ENCODE results near the gene GRID1. TPM values are rescaled to one million over a fixed set of nuclear protein-coding genes. Genes with fewer than 3 reads are reported as not detected.

GRID1 gene
- total RNA-seq, 1 experiment from 2014 or later: 5.6 TPM

DNA sequence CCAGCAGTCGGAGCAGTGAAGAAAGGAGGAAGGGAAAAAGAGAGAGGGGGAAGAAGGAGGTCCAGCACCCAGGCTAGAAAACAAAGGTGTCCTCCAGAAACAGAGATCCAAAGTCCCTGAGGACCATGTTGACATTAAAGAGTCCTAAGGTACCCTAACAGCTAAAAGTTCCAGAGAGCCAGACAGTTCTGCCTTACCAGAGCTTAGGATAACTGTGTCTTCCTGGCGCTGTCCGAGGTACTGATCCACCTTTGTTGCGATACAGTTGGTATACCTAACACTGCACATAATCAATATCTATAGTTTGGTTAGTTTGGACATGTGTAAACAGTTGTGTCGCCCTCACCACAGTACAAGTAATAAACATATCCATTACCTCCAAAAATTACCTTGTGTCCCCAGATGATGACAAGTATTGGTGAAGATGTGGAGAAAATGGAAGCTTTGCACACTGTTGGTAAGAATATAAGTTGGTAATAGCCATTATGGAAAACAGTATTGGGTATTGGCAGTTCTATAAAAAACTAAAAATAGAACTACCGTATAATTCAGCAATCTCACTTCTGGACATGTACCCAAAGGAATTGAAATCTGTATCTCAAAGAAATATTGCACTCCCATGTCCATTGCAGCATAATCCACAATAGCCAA is 59.8 kb downstream of the GRID1 start:
- no peaks in the 10 kb centered on the region for H4K20me1 ChIP-seq (ENCODE audit: insufficient read depth)
- DNase-seq (ENCODE audit: low read depth, low spot score): no peak
- H3K27me3 ChIP-seq (ENCODE audit: insufficient read depth, low read length): no peaks in the 10 kb centered on the region
- intact Hi-C loops (cut with micrococcal nuclease): no loop called here
- ChIA-PET POLR2A (no interaction called here), CTCF (no interaction called here), RAD21 (ENCODE audit: low non-redundant PET in 1 of 2, low total read pairs in 2 of 2, uncharacterized antibody in 2 of 2, unreplicated experiment in 2 of 2) (no interaction called here)
- H3K9me3 ChIP-seq (ENCODE audit: control insufficient read depth in 1 of 2, insufficient read depth in 1 of 2, low read depth in 1 of 2, low read length in 2 of 2): no peaks in the 10 kb centered on the region
- no peak overlapping the region for H2AFZ ChIP-seq (ENCODE audit: low read depth, low read length, poor library complexity, severe bottlenecking)
- no peak overlapping the region for H3K9ac ChIP-seq (ENCODE audit: low read length)
- no peaks in the 10 kb centered on the region for H3K79me2 ChIP-seq (ENCODE audit: insufficient read depth, low read length)
- H3K9me2 ChIP-seq (ENCODE audit: insufficient read depth): no peaks in the 10 kb centered on the region
- no peak overlapping the region for H3K4me3 ChIP-seq (replicated peaks in 1 of 2; ENCODE audit: low read depth in 1 of 2, low read length in 2 of 2)
- ATAC-seq: no peak
- H3K27ac ChIP-seq (ENCODE audit: low read depth, low read length): no peak overlapping the region
- no peak for TF ChIP-seq SP1 (IDR thresholded peaks at IDR 0.05; ENCODE audit: low read depth)
- TF ChIP-seq, protein P1, sequence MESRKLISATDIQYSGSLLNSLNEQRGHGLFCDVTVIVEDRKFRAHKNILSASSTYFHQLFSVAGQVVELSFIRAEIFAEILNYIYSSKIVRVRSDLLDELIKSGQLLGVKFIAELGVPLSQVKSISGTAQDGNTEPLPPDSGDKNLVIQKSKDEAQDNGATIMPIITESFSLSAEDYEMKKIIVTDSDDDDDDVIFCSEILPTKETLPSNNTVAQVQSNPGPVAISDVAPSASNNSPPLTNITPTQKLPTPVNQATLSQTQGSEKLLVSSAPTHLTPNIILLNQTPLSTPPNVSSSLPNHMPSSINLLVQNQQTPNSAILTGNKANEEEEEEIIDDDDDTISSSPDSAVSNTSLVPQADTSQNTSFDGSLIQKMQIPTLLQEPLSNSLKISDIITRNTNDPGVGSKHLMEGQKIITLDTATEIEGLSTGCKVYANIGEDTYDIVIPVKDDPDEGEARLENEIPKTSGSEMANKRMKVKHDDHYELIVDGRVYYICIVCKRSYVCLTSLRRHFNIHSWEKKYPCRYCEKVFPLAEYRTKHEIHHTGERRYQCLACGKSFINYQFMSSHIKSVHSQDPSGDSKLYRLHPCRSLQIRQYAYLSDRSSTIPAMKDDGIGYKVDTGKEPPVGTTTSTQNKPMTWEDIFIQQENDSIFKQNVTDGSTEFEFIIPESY (IDR thresholded peaks at IDR 0.05; ENCODE audit: extremely low read depth, insufficient replicate concordance, low read length): no peak
- TF ChIP-seq, protein P2, sequence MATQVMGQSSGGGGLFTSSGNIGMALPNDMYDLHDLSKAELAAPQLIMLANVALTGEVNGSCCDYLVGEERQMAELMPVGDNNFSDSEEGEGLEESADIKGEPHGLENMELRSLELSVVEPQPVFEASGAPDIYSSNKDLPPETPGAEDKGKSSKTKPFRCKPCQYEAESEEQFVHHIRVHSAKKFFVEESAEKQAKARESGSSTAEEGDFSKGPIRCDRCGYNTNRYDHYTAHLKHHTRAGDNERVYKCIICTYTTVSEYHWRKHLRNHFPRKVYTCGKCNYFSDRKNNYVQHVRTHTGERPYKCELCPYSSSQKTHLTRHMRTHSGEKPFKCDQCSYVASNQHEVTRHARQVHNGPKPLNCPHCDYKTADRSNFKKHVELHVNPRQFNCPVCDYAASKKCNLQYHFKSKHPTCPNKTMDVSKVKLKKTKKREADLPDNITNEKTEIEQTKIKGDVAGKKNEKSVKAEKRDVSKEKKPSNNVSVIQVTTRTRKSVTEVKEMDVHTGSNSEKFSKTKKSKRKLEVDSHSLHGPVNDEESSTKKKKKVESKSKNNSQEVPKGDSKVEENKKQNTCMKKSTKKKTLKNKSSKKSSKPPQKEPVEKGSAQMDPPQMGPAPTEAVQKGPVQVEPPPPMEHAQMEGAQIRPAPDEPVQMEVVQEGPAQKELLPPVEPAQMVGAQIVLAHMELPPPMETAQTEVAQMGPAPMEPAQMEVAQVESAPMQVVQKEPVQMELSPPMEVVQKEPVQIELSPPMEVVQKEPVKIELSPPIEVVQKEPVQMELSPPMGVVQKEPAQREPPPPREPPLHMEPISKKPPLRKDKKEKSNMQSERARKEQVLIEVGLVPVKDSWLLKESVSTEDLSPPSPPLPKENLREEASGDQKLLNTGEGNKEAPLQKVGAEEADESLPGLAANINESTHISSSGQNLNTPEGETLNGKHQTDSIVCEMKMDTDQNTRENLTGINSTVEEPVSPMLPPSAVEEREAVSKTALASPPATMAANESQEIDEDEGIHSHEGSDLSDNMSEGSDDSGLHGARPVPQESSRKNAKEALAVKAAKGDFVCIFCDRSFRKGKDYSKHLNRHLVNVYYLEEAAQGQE (IDR thresholded peaks at IDR 0.05; ENCODE audit: low read depth): peak; percentile 94
- no peak for TF ChIP-seq RAD21 (IDR thresholded peaks at IDR 0.05; ENCODE audit: low read depth)
- TF ChIP-seq ELF1 (IDR thresholded peaks at IDR 0.05; ENCODE audit: borderline replicate concordance, low read depth): no peak
- H3K36me3 ChIP-seq (ENCODE audit: control insufficient read depth in 1 of 2, insufficient read depth in 2 of 2, low read length in 2 of 2): no peaks in the 10 kb centered on the region
- H3K4me2 ChIP-seq (ENCODE audit: low read length): no peak overlapping the region
- no TSS peak for BruUV-seq (replicated peaks)
- no peaks in the 10 kb centered on the region for H3K4me1 ChIP-seq (ENCODE audit: control insufficient read depth in 1 of 2, insufficient read depth in 2 of 2, low read length in 2 of 2)

Measured in HCT116 (cell line).